GM18951 (cell line): Measurements from ENCODE around the gene ANKDD1A.

Experiments used
- POLR2A ChIP-seq: IDR thresholded peaks from 4 replicates; pipeline ENCODE4 v1.6.1; 2011; ENCODE audit warnings: mild to moderate bottlenecking; ENCODE audit not compliant: insufficient read length, insufficient read depth; ENCODE audit errors: extremely low read depth
- in situ Hi-C: fragments of 300-500 bp; cut with MboI; formaldehyde crosslinking; loops from one replicate; pipeline ENCODE4 v1.12.0; 2022; ENCODE audit warnings: low sequenced_read_pairs, mixed read lengths, inconsistent platforms; ENCODE audit not compliant: unreplicated experiment

The ANKDD1A gene

DNA sequence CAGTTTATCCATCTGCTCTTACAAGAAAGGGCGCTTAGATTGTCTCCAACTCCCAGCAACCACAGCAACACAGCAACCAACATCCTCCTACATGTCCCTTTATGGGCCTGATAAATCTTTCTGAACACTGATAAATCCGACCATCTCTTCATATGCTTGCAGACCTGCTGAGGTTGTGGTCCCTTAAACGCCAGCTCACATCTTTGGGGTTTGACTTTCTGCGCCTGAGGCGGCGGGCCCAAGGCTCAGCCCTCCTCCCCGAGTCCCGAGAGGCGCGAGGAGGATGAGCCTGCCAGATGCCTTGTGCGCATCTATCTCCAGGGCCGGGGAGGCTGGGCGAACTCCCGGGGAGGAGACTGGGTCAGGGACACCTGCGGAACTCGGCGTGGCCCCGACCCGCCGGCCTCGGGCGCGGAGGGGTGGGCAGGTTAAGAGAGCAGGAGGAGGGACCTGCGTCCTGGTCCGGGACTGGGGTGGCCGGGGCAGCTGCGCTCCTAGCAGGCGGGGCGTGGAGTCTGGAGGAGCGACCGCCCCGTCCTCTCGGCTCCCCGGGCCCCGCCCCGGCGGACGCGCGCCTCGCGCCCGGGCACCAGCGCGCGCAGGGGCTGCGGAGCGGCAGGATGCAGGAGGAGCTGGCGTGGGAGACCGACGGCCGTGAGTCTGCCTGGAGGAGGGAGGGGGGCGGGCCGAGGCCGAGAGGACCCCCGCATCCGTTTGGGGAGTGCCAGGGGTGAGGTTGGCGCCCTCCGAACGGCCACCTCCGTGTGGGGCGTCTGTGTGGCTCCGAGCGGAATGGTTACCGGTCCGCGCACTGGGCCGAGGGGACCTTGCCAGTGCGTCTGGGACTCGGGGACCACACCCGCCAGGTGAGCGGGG is at the start of gene ANKDD1A:
Gene ANKDD1A (plus strand): TSS at position 592 of the 876 bp plus-strand sequence. CDS start 29 bp downstream, at position 621.
- in situ Hi-C loops = no loop called here
- peak; percentile 55 for TF ChIP-seq POLR2A

GRCh38 chr15:64861960-64862359 is 49.7 kb upstream of the ANKDD1A start:
- TF ChIP-seq POLR2A = no peak
- in situ Hi-C loops = no loop called here

- TF ChIP-seq POLR2A = no peak
- in situ Hi-C loops = no loop called here
Measured at GRCh38 chr15:64862408-64862807, 49.3 kb upstream of the ANKDD1A start.

DNA sequence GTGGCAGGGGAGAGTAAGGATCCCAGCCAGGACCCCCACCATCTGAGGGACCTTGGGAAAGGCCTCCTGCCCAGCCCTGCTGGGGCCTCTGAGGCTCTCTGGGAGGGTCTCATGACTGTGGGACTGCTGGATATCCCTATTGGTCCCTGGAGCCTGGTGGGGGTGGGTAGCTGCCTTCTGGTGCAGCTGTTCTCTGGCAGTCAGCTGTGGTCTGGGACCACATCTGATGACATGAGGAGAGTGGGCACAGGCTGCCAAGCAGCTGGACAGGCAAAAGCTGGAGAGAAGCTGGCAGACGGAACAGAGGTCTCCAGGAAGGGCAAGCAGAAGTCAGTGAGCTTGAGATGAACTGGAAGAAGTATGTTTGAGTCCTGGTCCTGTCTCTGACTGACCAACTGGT is 47.6 kb upstream of the ANKDD1A start:
- TF ChIP-seq POLR2A = no peak

GRCh38 chr15:64865126-64865997 is 46.3 kb upstream of the ANKDD1A start:
- TF ChIP-seq POLR2A = no peak
- in situ Hi-C loops = no loop called here

More for the DNA sequence above, 47.6 kb upstream of the ANKDD1A start:
- in situ Hi-C loops = no loop called here

- TF ChIP-seq POLR2A = no peak
- in situ Hi-C loops = no loop called here
Measured at GRCh38 chr15:64865998-64866520, 45.6 kb upstream of the ANKDD1A start.

DNA sequence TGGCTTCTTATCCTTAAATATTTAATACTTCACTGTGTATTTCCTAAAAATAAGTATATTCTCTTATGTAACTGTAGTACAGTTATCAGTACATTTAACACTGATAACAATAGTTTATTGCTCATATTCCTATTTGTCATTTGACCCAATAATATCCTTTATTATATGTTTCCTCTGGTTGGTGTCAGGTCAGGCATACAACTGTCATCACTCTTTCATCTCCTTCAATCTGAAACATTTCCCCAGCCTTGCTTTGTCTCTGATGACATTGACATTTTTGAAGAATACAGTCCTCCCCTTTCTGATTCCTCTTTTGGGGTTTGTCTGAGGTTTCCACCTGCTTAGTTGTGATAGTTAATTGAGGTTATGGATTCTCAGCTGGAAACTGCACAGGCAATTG is 42.2 kb upstream of the ANKDD1A start:
- no peak for TF ChIP-seq POLR2A
- in situ Hi-C loops = no loop called here

DNA sequence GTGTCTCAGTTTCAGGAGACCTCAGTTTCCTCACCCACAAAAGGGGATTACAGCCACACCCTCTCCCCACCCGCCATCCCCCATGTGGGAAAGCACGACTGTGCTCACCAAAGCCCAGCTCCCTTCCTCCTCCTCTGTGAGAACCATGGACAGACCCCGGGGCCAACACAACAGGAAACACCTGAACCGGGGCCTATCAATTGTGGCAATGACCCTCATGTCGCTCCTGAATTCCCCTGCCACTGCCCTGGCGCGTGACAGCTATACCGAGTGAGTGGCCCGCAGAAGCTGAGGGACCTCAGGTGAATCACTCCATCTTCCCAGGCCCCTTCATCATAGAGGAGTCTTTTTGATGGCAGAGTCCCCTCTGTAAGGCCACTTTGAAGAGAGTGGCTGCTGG is 41.3 kb upstream of the ANKDD1A start:
- TF ChIP-seq POLR2A = no peak
- in situ Hi-C loops = no loop called here

GRCh38 chr15:64875641-64876223 is 36.0 kb upstream of the ANKDD1A start:
- no peak for TF ChIP-seq POLR2A
- in situ Hi-C loops = no loop called here

- in situ Hi-C loops = no loop called here
- TF ChIP-seq POLR2A = no peak
Measured at GRCh38 chr15:64877435-64877834, 34.3 kb upstream of the ANKDD1A start.

DNA sequence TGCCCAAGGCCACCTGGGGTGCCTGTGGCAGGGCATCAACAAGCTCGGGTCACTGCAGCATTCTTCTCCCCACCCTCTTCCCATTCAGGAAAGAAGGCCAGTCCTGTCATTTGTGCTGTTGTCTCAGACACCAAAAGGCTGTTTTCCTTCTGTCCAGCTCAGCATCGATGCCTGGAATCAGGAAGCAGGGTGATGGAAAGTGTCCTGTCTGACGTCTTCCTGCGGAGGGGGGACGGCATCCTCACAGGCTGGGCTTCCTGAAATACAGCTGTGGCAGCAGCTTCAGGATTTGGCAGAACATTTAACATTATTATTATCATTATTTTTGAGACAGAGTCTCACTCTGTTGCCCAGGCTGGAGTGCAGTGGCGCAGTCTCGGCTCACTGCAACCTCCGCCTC is 33.0 kb upstream of the ANKDD1A start:
- TF ChIP-seq POLR2A = no peak
- in situ Hi-C loops = no loop called here

- in situ Hi-C loops = no loop called here
- no peak for TF ChIP-seq POLR2A
Measured at GRCh38 chr15:64883100-64883581, 28.6 kb upstream of the ANKDD1A start.

DNA sequence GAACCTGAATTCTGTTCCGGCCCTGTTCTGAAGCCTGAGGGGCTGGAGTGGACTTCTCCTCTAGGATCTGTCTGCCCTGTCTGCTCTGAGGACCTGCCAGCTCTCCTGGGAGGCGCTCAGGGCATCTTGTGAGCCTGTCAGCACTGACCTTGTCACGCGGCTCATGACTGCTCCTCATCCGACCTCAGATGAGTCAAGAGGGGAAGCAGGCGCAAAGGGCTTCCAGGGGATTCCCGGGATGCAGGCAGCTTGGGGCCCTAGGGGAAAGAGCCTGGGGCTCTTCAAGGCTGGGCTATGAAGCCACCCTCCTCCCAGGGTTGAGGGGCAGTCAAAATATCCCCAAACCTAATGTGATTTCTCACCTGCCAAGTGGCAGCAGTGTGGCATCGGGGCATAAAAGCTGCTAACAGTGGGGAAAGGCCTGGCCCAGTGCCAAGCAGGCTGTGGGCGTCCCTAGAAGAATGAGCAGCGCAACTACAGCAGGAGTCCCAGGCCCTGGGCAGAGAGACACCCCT is 27.6 kb upstream of the ANKDD1A start:
- TF ChIP-seq POLR2A = peak; percentile 42
- in situ Hi-C loops = no loop called here

GRCh38 chr15:64884679-64885078 is 27.0 kb upstream of the ANKDD1A start:
- in situ Hi-C loops = no loop called here
- no peak for TF ChIP-seq POLR2A
